Measurements from ENCODE around the gene B4GALT6.

The B4GALT6 gene

GRCh38 chr18:31664101-31664500 is 20.3 kb downstream of the B4GALT6 start:
- Histone ChIP-seq H3K9me3 (ENCODE audit: control insufficient read depth in 1 of 2, low read length in 2 of 2) (no peaks in the 10 kb centered on the region), H3K36me3 (ENCODE audit: control insufficient read depth in 1 of 2, insufficient read depth in 2 of 2, low read length in 2 of 2) (no peaks in the 10 kb centered on the region), H3K4me3 (ENCODE audit: low read depth in 1 of 2, low read length in 2 of 2) (no peak overlapping the region), H3K4me1 (ENCODE audit: control insufficient read depth in 1 of 2, insufficient read depth in 2 of 2, low read length in 2 of 2) (peaks cover 6 to 10% of the 10 kb centered on the region in 2 donors), H3K9ac (ENCODE audit: low read depth in 1 of 2, low read length in 2 of 2) (no peak overlapping the region), H3K27me3 (ENCODE audit: control insufficient read depth in 1 of 2, insufficient read depth in 2 of 2, low read length in 2 of 2) (no peaks in the 10 kb centered on the region), H3K27ac (ENCODE audit: low read depth, low read length) (no peak overlapping the region)

GRCh38 chr18:31661965-31662364 is 22.4 kb downstream of the B4GALT6 start:
- H3K9ac ChIP-seq (ENCODE audit: low read depth in 1 of 2, low read length in 2 of 2) = no peak overlapping the region

GRCh38 chr18:31660763-31661162 is 23.6 kb downstream of the B4GALT6 start:
- no peaks in the 10 kb centered on the region for H3K27me3 ChIP-seq (ENCODE audit: control insufficient read depth in 1 of 2, insufficient read depth in 2 of 2, low read length in 2 of 2)
- H3K4me3 ChIP-seq (ENCODE audit: low read depth in 1 of 2, low read length in 2 of 2) = no peak overlapping the region
- peaks cover 15 to 24% of the 10 kb centered on the region in 2 donors for H3K4me1 ChIP-seq (ENCODE audit: control insufficient read depth in 1 of 2, insufficient read depth in 2 of 2, low read length in 2 of 2)
- H3K36me3 ChIP-seq (ENCODE audit: control insufficient read depth in 1 of 2, insufficient read depth in 2 of 2, low read length in 2 of 2) = no peaks in the 10 kb centered on the region
- H3K9me3 ChIP-seq (ENCODE audit: control insufficient read depth in 1 of 2, low read length in 2 of 2) = no peaks in the 10 kb centered on the region
- H3K27ac ChIP-seq (ENCODE audit: low read depth, low read length) = no peak overlapping the region
- H3K9ac ChIP-seq (ENCODE audit: low read depth in 1 of 2, low read length in 2 of 2) = no peak overlapping the region

More at GRCh38 chr18:31661965-31662364, 22.4 kb downstream of the B4GALT6 start:
- Histone ChIP-seq H3K9me3 (ENCODE audit: control insufficient read depth in 1 of 2, low read length in 2 of 2) (no peaks in the 10 kb centered on the region), H3K27ac (ENCODE audit: low read depth, low read length) (no peak overlapping the region), H3K36me3 (ENCODE audit: control insufficient read depth in 1 of 2, insufficient read depth in 2 of 2, low read length in 2 of 2) (no peaks in the 10 kb centered on the region), H3K4me3 (ENCODE audit: low read depth in 1 of 2, low read length in 2 of 2) (no peak overlapping the region), H3K4me1 (ENCODE audit: control insufficient read depth in 1 of 2, insufficient read depth in 2 of 2, low read length in 2 of 2) (peaks cover 15 to 24% of the 10 kb centered on the region in 2 donors), H3K27me3 (ENCODE audit: control insufficient read depth in 1 of 2, insufficient read depth in 2 of 2, low read length in 2 of 2) (no peaks in the 10 kb centered on the region)

DNA sequence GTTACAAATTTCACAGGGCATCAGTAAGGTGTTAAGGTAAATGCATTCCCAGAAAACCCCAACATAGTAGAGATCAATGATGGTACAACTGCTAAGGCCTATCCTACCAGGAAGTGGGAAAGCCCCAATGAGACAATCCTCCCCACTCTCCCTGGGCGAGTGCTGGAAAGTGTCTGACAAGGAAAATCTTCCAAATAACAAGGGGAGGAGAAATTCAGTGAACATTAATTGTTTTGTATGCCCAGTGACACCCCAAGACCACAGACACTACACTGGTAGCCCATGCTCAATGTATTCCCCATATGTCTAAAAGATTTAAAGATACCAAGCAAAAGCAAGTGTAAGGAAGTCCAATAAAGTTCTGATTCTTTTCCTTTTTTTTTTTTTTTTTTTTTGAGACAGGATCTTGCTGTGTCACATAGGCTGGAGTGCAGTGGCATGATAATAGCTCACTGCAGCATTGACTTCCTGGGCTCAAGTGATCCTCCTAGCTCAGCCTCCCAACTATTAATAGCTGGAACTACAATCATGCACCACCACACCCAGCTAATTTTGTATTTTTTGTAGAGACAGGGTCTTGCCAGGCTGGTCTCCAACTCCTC is 24.7 kb downstream of the B4GALT6 start:
- Histone ChIP-seq H3K4me3 (ENCODE audit: low read depth in 1 of 2, low read length in 2 of 2) (no peak overlapping the region), H3K9ac (ENCODE audit: low read depth in 1 of 2, low read length in 2 of 2) (no peak overlapping the region), H3K27ac (ENCODE audit: low read depth, low read length) (no peak overlapping the region), H3K27me3 (ENCODE audit: control insufficient read depth in 1 of 2, insufficient read depth in 2 of 2, low read length in 2 of 2) (no peaks in the 10 kb centered on the region), H3K4me1 (ENCODE audit: control insufficient read depth in 1 of 2, insufficient read depth in 2 of 2, low read length in 2 of 2) (peaks cover 15 to 24% of the 10 kb centered on the region in 2 donors), H3K9me3 (ENCODE audit: control insufficient read depth in 1 of 2, low read length in 2 of 2) (no peaks in the 10 kb centered on the region), H3K36me3 (ENCODE audit: control insufficient read depth in 1 of 2, insufficient read depth in 2 of 2, low read length in 2 of 2) (no peaks in the 10 kb centered on the region)

GRCh38 chr18:31658670-31659575 is 25.5 kb downstream of the B4GALT6 start:
- Histone ChIP-seq H3K9me3 (ENCODE audit: control insufficient read depth in 1 of 2, low read length in 2 of 2) (no peaks in the 10 kb centered on the region), H3K9ac (ENCODE audit: low read depth in 1 of 2, low read length in 2 of 2) (peak overlapping the region in 1 of 2 donors; percentile 38), H3K36me3 (ENCODE audit: control insufficient read depth in 1 of 2, insufficient read depth in 2 of 2, low read length in 2 of 2) (no peaks in the 10 kb centered on the region), H3K4me3 (ENCODE audit: low read depth in 1 of 2, low read length in 2 of 2) (no peak overlapping the region), H3K27me3 (ENCODE audit: control insufficient read depth in 1 of 2, insufficient read depth in 2 of 2, low read length in 2 of 2) (no peaks in the 10 kb centered on the region), H3K27ac (ENCODE audit: low read depth, low read length) (no peak overlapping the region), H3K4me1 (ENCODE audit: control insufficient read depth in 1 of 2, insufficient read depth in 2 of 2, low read length in 2 of 2) (peaks cover 15 to 24% of the 10 kb centered on the region in 2 donors)

GRCh38 chr18:31657823-31658669 is 26.3 kb downstream of the B4GALT6 start:
- H3K27ac ChIP-seq (ENCODE audit: low read depth, low read length) = no peak overlapping the region

DNA sequence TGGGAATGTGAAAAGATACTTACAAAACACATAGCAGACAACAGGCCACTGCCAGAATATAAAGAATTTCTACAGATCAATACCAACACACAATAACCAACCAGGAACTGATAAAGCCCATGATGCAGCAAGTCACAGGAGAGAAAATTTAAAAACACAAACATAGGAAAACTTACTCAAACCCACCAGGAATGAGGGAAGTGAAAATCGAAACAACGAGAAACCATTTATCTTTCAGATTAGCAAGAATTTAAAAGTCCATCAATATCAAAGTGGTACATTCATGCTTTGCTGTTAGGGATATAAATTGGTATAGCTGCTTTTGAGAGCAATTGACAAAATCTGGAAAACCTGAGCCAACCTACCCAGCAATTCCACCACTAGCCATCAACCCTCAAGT is 27.6 kb downstream of the B4GALT6 start:
- Histone ChIP-seq H3K4me3 (ENCODE audit: low read depth in 1 of 2, low read length in 2 of 2) (no peak overlapping the region), H3K4me1 (ENCODE audit: control insufficient read depth in 1 of 2, insufficient read depth in 2 of 2, low read length in 2 of 2) (peaks cover 15 to 24% of the 10 kb centered on the region in 2 donors), H3K36me3 (ENCODE audit: control insufficient read depth in 1 of 2, insufficient read depth in 2 of 2, low read length in 2 of 2) (no peaks in the 10 kb centered on the region), H3K27ac (ENCODE audit: low read depth, low read length) (no peak overlapping the region), H3K9ac (ENCODE audit: low read depth in 1 of 2, low read length in 2 of 2) (no peak overlapping the region), H3K27me3 (ENCODE audit: control insufficient read depth in 1 of 2, insufficient read depth in 2 of 2, low read length in 2 of 2) (no peaks in the 10 kb centered on the region), H3K9me3 (ENCODE audit: control insufficient read depth in 1 of 2, low read length in 2 of 2) (no peaks in the 10 kb centered on the region)

More at GRCh38 chr18:31657823-31658669, 26.3 kb downstream of the B4GALT6 start:
- Histone ChIP-seq H3K9me3 (ENCODE audit: control insufficient read depth in 1 of 2, low read length in 2 of 2) (no peaks in the 10 kb centered on the region), H3K4me1 (ENCODE audit: control insufficient read depth in 1 of 2, insufficient read depth in 2 of 2, low read length in 2 of 2) (peaks cover 15 to 24% of the 10 kb centered on the region in 2 donors), H3K4me3 (ENCODE audit: low read depth in 1 of 2, low read length in 2 of 2) (no peak overlapping the region), H3K27me3 (ENCODE audit: control insufficient read depth in 1 of 2, insufficient read depth in 2 of 2, low read length in 2 of 2) (no peaks in the 10 kb centered on the region), H3K9ac (ENCODE audit: low read depth in 1 of 2, low read length in 2 of 2) (no peak overlapping the region), H3K36me3 (ENCODE audit: control insufficient read depth in 1 of 2, insufficient read depth in 2 of 2, low read length in 2 of 2) (no peaks in the 10 kb centered on the region)

GRCh38 chr18:31655354-31655753 is 29.0 kb downstream of the B4GALT6 start:
- Histone ChIP-seq H3K27ac (ENCODE audit: low read depth, low read length) (no peak overlapping the region), H3K9ac (ENCODE audit: low read depth in 1 of 2, low read length in 2 of 2) (no peak overlapping the region), H3K27me3 (ENCODE audit: control insufficient read depth in 1 of 2, insufficient read depth in 2 of 2, low read length in 2 of 2) (no peaks in the 10 kb centered on the region), H3K9me3 (ENCODE audit: control insufficient read depth in 1 of 2, low read length in 2 of 2) (no peaks in the 10 kb centered on the region), H3K4me3 (ENCODE audit: low read depth in 1 of 2, low read length in 2 of 2) (no peak overlapping the region), H3K4me1 (ENCODE audit: control insufficient read depth in 1 of 2, insufficient read depth in 2 of 2, low read length in 2 of 2) (peaks cover 15 to 24% of the 10 kb centered on the region in 2 donors), H3K36me3 (ENCODE audit: control insufficient read depth in 1 of 2, insufficient read depth in 2 of 2, low read length in 2 of 2) (no peaks in the 10 kb centered on the region)

DNA sequence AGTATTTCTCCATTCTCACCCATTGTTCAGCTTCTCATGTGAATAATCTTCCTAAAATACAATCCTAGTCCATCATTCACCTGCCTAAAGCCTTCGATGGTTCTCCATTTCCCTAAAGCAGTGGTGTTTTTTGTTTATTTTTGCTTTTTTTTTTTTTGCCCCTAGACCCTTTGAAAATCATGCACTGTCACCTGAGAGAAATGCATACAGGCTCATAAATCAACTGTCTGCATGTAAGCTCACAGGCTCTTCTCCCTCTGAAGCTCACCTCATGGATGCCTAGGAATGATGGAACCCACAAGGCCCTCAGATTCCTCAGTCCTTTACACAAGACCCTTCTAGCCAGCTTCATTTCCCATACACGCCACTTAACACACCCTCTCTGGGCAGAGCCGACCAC is 31.5 kb downstream of the B4GALT6 start:
- H3K9ac ChIP-seq (ENCODE audit: low read depth in 1 of 2, low read length in 2 of 2) = no peak overlapping the region
- H3K36me3 ChIP-seq (ENCODE audit: control insufficient read depth in 1 of 2, insufficient read depth in 2 of 2, low read length in 2 of 2) = no peaks in the 10 kb centered on the region
- no peaks in the 10 kb centered on the region for H3K9me3 ChIP-seq (ENCODE audit: control insufficient read depth in 1 of 2, low read length in 2 of 2)
- no peaks in the 10 kb centered on the region for H3K27me3 ChIP-seq (ENCODE audit: control insufficient read depth in 1 of 2, insufficient read depth in 2 of 2, low read length in 2 of 2)
- H3K27ac ChIP-seq (ENCODE audit: low read depth, low read length) = no peak overlapping the region
- H3K4me1 ChIP-seq (ENCODE audit: control insufficient read depth in 1 of 2, insufficient read depth in 2 of 2, low read length in 2 of 2) = peaks cover 0 to 4% of the 10 kb centered on the region in 2 donors
- no peak overlapping the region for H3K4me3 ChIP-seq (ENCODE audit: low read depth in 1 of 2, low read length in 2 of 2)
